SH-SY5Y (cell line): Measurements from ENCODE around the gene PHLDB1.

Source experiments
- GATA2 ChIP-seq: IDR thresholded peaks from 2 replicates; pipeline ENCODE4 v1.6.1; 2011; ENCODE audit warnings: mild to moderate bottlenecking, low read depth, low read length
- GATA3 ChIP-seq: IDR thresholded peaks from 2 replicates; pipeline ENCODE4 v1.6.1; 2011; ENCODE audit warnings: low read depth, mild to moderate bottlenecking, low read length, moderate library complexity

GRCh38 chr11:118663902-118664301, 56.5 kb downstream of the PHLDB1 start:
- TF ChIP-seq GATA2, result no peak
- TF ChIP-seq GATA3, result no peak
